A549 (cell line): ENCODE measurements around the gene RBSN.

Source experiments
- POLR2A ChIP-seq: IDR thresholded peaks from 2 replicates; pipeline ENCODE4 v1.6.1; 2012; ENCODE audit warnings: mild to moderate bottlenecking, low read length
- POLR2AphosphoS2 ChIP-seq: conservative IDR thresholded peaks from 2 replicates; pipeline ENCODE4 v1.6.1; 2012; ENCODE audit warnings: low read length, improper control_type of control experiment, inconsistent platforms
- TF ChIP-seq, protein P1 (sequence below): fragments of 200-600 bp; sonication (generic); IDR thresholded peaks from 2 replicates; pipeline ENCODE4 v1.6.1; 2016; ENCODE audit warnings: antibody characterized with exemption, mild to moderate bottlenecking, moderate library complexity
- TF ChIP-seq, protein P2 (sequence below): fragments of >200 bp; sonication (Bioruptor Twin); formaldehyde crosslinking; IDR thresholded peaks from 3 replicates; pipeline ENCODE4 v1.5.1; 2016

DNA sequence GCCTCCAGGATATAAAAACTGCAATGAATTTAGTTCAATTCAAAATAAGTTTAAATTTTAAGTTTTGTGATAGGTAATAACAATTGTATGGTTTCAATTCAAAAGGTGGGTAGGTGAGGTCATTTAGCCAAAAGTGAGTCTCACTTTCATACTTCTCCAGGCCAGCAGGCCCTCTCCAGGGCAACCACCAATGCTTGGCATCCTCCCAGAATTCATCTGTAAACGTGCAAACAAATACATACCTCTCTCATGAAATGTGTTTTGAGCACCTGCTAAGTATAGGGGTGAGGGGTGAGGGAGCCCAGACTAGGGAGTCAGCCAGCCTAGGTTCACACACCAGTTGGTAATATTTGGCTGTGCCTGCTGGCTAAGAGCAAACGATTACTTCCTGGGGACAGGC lies 22.0 kb upstream of the RBSN start:
- TF ChIP-seq, protein P1, sequence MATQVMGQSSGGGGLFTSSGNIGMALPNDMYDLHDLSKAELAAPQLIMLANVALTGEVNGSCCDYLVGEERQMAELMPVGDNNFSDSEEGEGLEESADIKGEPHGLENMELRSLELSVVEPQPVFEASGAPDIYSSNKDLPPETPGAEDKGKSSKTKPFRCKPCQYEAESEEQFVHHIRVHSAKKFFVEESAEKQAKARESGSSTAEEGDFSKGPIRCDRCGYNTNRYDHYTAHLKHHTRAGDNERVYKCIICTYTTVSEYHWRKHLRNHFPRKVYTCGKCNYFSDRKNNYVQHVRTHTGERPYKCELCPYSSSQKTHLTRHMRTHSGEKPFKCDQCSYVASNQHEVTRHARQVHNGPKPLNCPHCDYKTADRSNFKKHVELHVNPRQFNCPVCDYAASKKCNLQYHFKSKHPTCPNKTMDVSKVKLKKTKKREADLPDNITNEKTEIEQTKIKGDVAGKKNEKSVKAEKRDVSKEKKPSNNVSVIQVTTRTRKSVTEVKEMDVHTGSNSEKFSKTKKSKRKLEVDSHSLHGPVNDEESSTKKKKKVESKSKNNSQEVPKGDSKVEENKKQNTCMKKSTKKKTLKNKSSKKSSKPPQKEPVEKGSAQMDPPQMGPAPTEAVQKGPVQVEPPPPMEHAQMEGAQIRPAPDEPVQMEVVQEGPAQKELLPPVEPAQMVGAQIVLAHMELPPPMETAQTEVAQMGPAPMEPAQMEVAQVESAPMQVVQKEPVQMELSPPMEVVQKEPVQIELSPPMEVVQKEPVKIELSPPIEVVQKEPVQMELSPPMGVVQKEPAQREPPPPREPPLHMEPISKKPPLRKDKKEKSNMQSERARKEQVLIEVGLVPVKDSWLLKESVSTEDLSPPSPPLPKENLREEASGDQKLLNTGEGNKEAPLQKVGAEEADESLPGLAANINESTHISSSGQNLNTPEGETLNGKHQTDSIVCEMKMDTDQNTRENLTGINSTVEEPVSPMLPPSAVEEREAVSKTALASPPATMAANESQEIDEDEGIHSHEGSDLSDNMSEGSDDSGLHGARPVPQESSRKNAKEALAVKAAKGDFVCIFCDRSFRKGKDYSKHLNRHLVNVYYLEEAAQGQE, result no peak
- TF ChIP-seq POLR2AphosphoS2, result no peak
- no peak for TF ChIP-seq POLR2A
- TF ChIP-seq, protein P2, sequence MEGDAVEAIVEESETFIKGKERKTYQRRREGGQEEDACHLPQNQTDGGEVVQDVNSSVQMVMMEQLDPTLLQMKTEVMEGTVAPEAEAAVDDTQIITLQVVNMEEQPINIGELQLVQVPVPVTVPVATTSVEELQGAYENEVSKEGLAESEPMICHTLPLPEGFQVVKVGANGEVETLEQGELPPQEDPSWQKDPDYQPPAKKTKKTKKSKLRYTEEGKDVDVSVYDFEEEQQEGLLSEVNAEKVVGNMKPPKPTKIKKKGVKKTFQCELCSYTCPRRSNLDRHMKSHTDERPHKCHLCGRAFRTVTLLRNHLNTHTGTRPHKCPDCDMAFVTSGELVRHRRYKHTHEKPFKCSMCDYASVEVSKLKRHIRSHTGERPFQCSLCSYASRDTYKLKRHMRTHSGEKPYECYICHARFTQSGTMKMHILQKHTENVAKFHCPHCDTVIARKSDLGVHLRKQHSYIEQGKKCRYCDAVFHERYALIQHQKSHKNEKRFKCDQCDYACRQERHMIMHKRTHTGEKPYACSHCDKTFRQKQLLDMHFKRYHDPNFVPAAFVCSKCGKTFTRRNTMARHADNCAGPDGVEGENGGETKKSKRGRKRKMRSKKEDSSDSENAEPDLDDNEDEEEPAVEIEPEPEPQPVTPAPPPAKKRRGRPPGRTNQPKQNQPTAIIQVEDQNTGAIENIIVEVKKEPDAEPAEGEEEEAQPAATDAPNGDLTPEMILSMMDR, result no peak
